Esophagus muscularis mucosa (tissue), 4 donors: ENCODE data around the gene TIMM21. TPM values are rescaled to one million over a fixed set of nuclear protein-coding genes. Genes with fewer than 3 reads are reported as not detected.
A peak's percentile ranks its signal among the peaks of the same experiment; 100 is the strongest.

ENCODE experiments used
- DNase-seq: peaks from one replicate; pipeline ENCODE4 v3.0.0-alpha.2; 2017; ENCODE audit errors: extremely low spot score
- H3K27ac ChIP-seq, 4 donors: fragments of 200-600 bp; sonication (generic); replicated peaks in 1 of 4; 1 replicate in 3 of 4; 2 replicates in 1 of 4; pipeline ENCODE4 v1.5.1; 2016 to 2019; ENCODE audit warnings: mild to moderate bottlenecking in 1 of 4
- H3K27me3 ChIP-seq, 4 donors: fragments of 200-600 bp; sonication (generic); one replicate each; pipeline versions ENCODE4 v1.5.1 to v1.6.0; 2016 to 2019
- H3K36me3 ChIP-seq, 4 donors: fragments of 200-600 bp; sonication (generic); one replicate each; pipeline ENCODE4 v1.5.1; 2016 to 2019
- H3K4me1 ChIP-seq, 4 donors: fragments of 200-600 bp; sonication (generic); one replicate each; pipeline ENCODE4 v1.5.1; 2016 to 2019
- H3K4me3 ChIP-seq, 4 donors: fragments of 200-600 bp; sonication (generic); 1 replicate in 2 of 4; 2 replicates in 2 of 4; pipeline ENCODE4 v1.5.1; 2016 to 2019; ENCODE audit warnings: mild to moderate bottlenecking in 4 of 4, moderate library complexity in 1 of 4
- H3K9me3 ChIP-seq, 4 donors: fragments of 200-600 bp; sonication (generic); 1 replicate in 3 of 4; 2 replicates in 1 of 4; pipeline ENCODE4 v1.5.1; 2016 to 2019
- EP300 ChIP-seq: sonication (generic); formaldehyde crosslinking; IDR thresholded peaks from one replicate; pipeline ENCODE4 v1.6.1; 2017; ENCODE audit warnings: antibody characterized with exemption
- POLR2A ChIP-seq: fragments of 450-650 bp; IDR thresholded peaks from one replicate; pipeline ENCODE4 v1.6.1; 2017; ENCODE audit warnings: antibody characterized with exemption, moderate library complexity, mild to moderate bottlenecking, low read depth
- POLR2AphosphoS5 ChIP-seq, 2 donors: sonication (generic); formaldehyde crosslinking; IDR thresholded peaks; one replicate each; pipeline ENCODE4 v1.6.1; 2017; ENCODE audit warnings: antibody characterized with exemption in 2 of 2
- WGBS: methylation state at CpG from one replicate; pipeline ENCODE4 v1.1.5; 2018; 5-methylcytosine and 5-hydroxymethylcytosine counted together
- intact Hi-C: fragments of 100-400 bp; cut with DNase I; formaldehyde crosslinking; loops from one replicate; pipeline ENCODE4 v1.15.1; 2023
- total RNA-seq, 4 donors: library from RNA; depleted of rRNA; stranded (reverse); fragments of >200 nt; gene quantifications; one replicate each; pipeline versions ENCODE4 v1.1.0 to v1.2.1, GENCODE V29; 2016
- TF ChIP-seq, protein P1 (sequence below), 3 experiments: fragments of 200-600 bp in 2 of 3; fragments of 450-650 bp in 1 of 3; sonication (generic) in 2 of 3; IDR thresholded peaks; one replicate each; pipeline ENCODE4 v1.5.1; 2017 to 2019; ENCODE audit warnings: antibody characterized with exemption in 3 of 3, mild to moderate bottlenecking in 2 of 3, moderate library complexity in 1 of 3

TIMM21 gene
- total RNA-seq, 4 donors from 2014 or later, result 39.7 to 55.6 (median 46.7) TPM

DNA sequence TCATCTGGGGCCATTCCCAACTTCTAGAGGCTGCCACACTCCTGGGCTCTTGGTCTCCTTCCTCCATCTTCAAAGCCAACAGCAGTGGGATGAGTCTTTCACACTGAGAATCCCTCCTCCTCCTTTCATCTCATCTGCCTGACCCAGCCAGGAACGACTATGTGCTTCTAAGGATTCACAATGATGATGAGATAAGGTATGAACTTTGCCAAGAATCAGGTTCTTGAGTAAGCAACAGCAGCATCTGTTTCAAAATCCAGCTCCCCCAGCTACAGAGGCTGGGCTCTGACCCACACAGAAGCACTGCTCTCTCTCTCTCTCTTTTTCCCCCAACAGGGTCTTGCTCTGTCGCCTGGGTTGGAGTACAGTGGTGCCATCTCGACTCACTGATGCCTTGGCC lies 46.4 kb downstream of the TIMM21 start:
- peaks cover 0 to 6% (median 5%) of the 10 kb centered on the region in 4 donors for H3K4me1 ChIP-seq
- DNase-seq, result no peak
- TF ChIP-seq EP300 (no peak), POLR2A (no peak), POLR2AphosphoS5 (IDR thresholded peaks at IDR 0.05) (no peak)
- TF ChIP-seq, protein P1, sequence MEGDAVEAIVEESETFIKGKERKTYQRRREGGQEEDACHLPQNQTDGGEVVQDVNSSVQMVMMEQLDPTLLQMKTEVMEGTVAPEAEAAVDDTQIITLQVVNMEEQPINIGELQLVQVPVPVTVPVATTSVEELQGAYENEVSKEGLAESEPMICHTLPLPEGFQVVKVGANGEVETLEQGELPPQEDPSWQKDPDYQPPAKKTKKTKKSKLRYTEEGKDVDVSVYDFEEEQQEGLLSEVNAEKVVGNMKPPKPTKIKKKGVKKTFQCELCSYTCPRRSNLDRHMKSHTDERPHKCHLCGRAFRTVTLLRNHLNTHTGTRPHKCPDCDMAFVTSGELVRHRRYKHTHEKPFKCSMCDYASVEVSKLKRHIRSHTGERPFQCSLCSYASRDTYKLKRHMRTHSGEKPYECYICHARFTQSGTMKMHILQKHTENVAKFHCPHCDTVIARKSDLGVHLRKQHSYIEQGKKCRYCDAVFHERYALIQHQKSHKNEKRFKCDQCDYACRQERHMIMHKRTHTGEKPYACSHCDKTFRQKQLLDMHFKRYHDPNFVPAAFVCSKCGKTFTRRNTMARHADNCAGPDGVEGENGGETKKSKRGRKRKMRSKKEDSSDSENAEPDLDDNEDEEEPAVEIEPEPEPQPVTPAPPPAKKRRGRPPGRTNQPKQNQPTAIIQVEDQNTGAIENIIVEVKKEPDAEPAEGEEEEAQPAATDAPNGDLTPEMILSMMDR (IDR thresholded peaks at IDR 0.05), result no peak
- H3K27ac ChIP-seq, result no peak overlapping the region
- no peak overlapping the region for H3K4me3 ChIP-seq
- H3K36me3 ChIP-seq, result no peaks in the 10 kb centered on the region
- WGBS, result 66% methylated on average over 3 of the region's 3 CpGs
- peaks cover 0 to 29% (median 0%) of the 10 kb centered on the region in 4 donors for H3K27me3 ChIP-seq
- intact Hi-C loops, result loop anchor here (5.0 to 10.0 kb wide), 2 partner anchors 310 to 358 kb away; no protein-coding TSS in a partner anchor
- H3K9me3 ChIP-seq, result no peaks in the 10 kb centered on the region

DNA sequence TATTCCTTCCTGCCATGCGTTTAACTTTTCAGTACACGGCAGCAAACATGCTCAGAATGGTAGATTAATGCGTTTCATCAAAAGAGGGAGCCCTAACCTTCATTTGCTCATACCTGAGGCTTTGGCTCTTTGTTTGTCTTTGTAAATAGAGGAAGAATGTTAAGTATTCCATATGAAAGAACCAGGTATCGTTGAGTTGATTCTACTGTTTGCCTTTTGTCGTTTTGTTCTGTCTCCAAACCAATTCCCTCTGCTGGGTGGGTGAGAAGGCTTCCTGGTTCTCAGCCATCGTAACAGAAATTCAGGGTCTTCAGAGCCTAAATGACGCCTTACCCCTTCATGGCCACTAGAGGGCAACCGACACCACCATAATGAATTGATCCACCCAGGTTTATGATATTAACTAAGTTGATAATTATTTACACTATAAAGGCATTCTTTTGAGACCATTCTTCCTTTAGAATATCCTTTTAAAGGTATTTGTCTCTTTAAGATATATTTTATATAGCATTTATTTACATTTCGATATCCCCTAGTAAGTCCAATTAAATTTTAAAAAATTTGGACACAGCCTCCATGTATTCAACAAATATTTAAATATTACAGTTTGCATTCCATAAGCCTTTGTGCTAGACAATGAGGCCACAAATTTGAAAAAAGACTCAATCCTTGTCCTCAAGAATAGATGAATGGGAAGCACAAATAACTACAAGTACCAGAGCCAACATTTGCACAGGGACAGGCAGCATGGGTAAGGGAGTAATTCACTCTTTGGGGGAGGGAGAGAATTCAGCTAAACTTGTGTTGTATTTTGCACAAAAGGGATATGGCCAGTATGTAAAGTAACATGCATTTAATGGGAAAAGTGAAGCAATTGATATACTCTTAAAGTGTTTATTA lies 48.1 kb downstream of the TIMM21 start:
- H3K27ac ChIP-seq, result no peak overlapping the region
- intact Hi-C loops, result loop anchor here (2.0 to 10.0 kb wide), 3 partner anchors 146 to 356 kb away; no protein-coding TSS in a partner anchor
- H3K9me3 ChIP-seq, result no peaks in the 10 kb centered on the region
- TF ChIP-seq, protein P1 (IDR thresholded peaks at IDR 0.05), result peak; percentile 88 to 92 (median 91)
- TF ChIP-seq EP300, result no peak
- H3K4me3 ChIP-seq, result peak overlapping the region in 2 of 4 donors; percentile 18 to 46
- no peaks in the 10 kb centered on the region for H3K36me3 ChIP-seq
- WGBS, result 7% methylated on average over 9 of the region's 9 CpGs
- H3K4me1 ChIP-seq, result peaks cover 0 to 6% (median 5%) of the 10 kb centered on the region in 4 donors
- no peak for DNase-seq
- H3K27me3 ChIP-seq, result peaks cover 0 to 27% (median 0%) of the 10 kb centered on the region in 4 donors

DNA sequence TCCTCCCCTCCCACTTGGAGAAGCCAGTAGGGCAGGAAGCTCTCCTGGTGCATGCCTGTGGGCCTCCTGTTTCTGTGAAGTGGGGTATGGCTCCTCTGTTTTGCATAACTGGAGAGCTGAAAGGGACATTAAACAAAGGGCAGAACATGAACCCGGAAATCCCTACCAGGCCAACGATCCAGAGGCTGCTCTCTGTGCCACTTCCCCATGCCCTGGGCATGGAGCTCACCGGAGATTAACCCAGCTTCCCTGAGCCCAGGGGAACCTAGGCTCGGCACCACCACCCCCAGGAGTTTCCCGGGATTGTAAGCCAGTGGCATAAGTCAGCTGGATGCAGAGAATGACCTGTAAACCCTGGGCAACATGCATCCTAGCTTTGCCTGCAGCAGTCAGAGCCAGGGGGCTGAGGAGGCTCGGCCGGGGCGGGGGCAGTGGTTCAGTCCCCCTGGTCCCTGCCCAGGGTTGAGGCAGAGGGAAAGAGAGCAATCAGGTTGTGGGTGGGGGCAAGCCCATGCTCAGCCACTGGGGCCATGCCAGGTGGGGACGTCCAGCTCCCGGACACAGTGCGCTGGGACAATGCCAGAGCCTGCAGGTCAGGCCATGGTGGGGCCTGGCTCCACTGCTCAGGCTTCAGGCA lies 49.5 kb downstream of the TIMM21 start:
- peaks cover 0 to 19% (median 0%) of the 10 kb centered on the region in 4 donors for H3K27me3 ChIP-seq
- H3K4me3 ChIP-seq, result no peak overlapping the region
- H3K27ac ChIP-seq, result no peak overlapping the region
- DNase-seq, result no peak
- no peaks in the 10 kb centered on the region for H3K9me3 ChIP-seq
- intact Hi-C loops, result loop anchor here (2.0 to 10.0 kb wide), 3 partner anchors 145 to 354 kb away; no protein-coding TSS in a partner anchor
- 81% methylated on average over 6 of the region's 11 CpGs for WGBS
- peaks cover 0 to 6% (median 5%) of the 10 kb centered on the region in 4 donors for H3K4me1 ChIP-seq
- H3K36me3 ChIP-seq, result no peaks in the 10 kb centered on the region
- no peak for TF ChIP-seq POLR2AphosphoS5 (IDR thresholded peaks at IDR 0.05)
- TF ChIP-seq POLR2A, result no peak
- TF ChIP-seq EP300, result no peak
- TF ChIP-seq, protein P1 (IDR thresholded peaks at IDR 0.05), result no peak

DNA sequence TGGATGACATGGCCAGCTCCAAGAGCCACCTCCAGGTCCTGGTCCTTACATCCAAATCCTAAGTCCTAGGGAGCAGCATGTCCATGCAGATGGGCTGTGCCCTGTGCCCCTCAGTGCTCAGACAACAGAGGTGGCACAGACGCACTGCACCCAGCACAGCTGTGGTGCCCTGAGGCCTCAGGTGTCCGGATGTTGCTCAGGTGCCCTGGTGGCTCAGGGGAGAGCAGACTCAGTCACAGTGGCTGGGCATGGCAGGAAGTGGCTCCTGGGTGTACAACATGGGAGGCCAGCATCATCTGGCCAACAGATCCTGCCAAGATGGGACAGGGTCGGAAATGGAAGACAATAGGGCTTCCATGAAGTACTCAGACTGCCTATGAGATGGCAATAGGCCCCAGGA lies 50.1 kb downstream of the TIMM21 start:
- no CpG with 5 or more reads among the region's 3 CpGs for WGBS
- no peaks in the 10 kb centered on the region for H3K9me3 ChIP-seq
- H3K4me1 ChIP-seq, result peaks cover 0 to 6% (median 5%) of the 10 kb centered on the region in 4 donors
- H3K27me3 ChIP-seq, result peaks cover 0 to 19% (median 0%) of the 10 kb centered on the region in 4 donors
- no peak for TF ChIP-seq POLR2A
- TF ChIP-seq EP300, result no peak
- no peak overlapping the region for H3K27ac ChIP-seq
- intact Hi-C loops, result loop anchor here (5.0 to 10.0 kb wide), 2 partner anchors 306 to 354 kb away; no protein-coding TSS in a partner anchor
- no peak for DNase-seq
- H3K36me3 ChIP-seq, result no peaks in the 10 kb centered on the region
- H3K4me3 ChIP-seq, result no peak overlapping the region

DNA sequence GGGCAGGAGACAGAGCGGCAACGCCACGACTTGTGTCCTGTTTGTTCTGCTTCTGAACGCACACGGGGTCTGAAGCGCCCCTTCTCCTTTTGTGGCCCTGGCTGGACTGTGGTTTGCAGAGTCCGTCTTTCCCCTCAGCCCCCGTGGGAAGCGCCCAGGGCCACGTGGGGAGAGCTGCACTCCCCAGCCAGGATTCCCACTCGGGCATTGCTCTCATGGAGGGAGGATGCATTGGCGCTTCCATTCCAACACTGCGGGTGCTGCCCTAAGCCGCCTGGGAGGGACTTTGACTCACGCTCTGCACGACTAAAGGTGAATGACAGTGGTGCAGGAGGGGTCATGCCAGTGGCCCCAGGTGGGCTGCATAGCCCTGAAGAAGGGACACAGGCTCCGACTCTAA lies 52.5 kb downstream of the TIMM21 start:
- Histone ChIP-seq H3K36me3 (no peaks in the 10 kb centered on the region), H3K27me3 (no peaks in the 10 kb centered on the region), H3K27ac (no peak overlapping the region), H3K4me3 (no peak overlapping the region), H3K4me1 (peaks cover 0 to 6% (median 5%) of the 10 kb centered on the region in 4 donors), H3K9me3 (no peaks in the 10 kb centered on the region)
- intact Hi-C loops, result no loop called here
- no peak for TF ChIP-seq POLR2AphosphoS5 (IDR thresholded peaks at IDR 0.05)
- DNase-seq, result no peak
- 77% methylated on average over 15 of the region's 17 CpGs for WGBS
